ENCODE data around the gene MAK. TPM values are rescaled to one million over a fixed set of nuclear protein-coding genes. Genes with fewer than 3 reads are reported as not detected.

The MAK gene
- total and polyA plus RNA-seq, 2 experiments from 2014 or later: 0.35 to 1.6 TPM

DNA sequence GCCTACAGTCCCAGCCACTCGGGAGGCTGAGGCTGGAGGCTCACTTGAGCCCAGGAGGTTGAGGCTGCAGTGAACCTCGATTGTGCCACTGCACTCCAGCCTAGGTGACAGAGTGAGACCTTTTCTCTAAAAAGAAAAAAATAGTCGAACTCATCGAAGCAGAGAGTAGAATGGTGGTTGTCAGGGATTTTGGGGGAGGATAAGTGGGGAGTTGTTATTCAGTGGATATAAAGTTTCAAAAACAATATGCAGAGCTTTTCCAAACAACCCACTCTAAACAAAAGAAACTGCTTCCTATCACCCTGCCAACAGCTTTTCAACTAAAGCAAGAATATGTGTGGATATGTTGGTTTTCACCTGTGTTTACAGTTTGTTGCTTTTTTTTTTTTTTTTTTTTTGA lies 11.6 kb upstream of the MAK start:
- Mint-ChIP-seq H3K4me1 (no peaks in the 10 kb centered on the region), H3K36me3 (ENCODE audit: low read depth) (peaks cover 7% of the 10 kb centered on the region; the same call in 1 of the 3 replicates), H3K27me3 (ENCODE audit: insufficient read depth, low read depth, poor library complexity) (peaks cover 5% of the 10 kb centered on the region), H3K27ac (no peak overlapping the region), H3K4me3 (no peak overlapping the region), H3K9me3 (peaks cover 16% of the 10 kb centered on the region)
- Histone ChIP-seq H3F3A (replicated peaks; ENCODE audit: low read depth) (no peaks in the 10 kb centered on the region), H3K27me3 (ENCODE audit: insufficient read depth) (no peaks in the 10 kb centered on the region), H3K9me2 (ENCODE audit: insufficient read depth) (no peaks in the 10 kb centered on the region), H3K27ac (ENCODE audit: low read depth) (no peak overlapping the region), H3K4me3 (no peak overlapping the region), H3K4me1 (ENCODE audit: insufficient read depth) (no peaks in the 10 kb centered on the region), H3K4me2 (no peak overlapping the region), H4K20me1 (replicated peaks; ENCODE audit: insufficient read depth) (no peaks in the 10 kb centered on the region), H2AFZ (no peak overlapping the region), H3K79me2 (replicated peaks; ENCODE audit: insufficient read depth) (no peaks in the 10 kb centered on the region), H3K36me3 (ENCODE audit: insufficient read depth) (no peaks in the 10 kb centered on the region; the same call in 1 of the 2 replicates)
- no peak for TF ChIP-seq EZH2 (IDR thresholded peaks at IDR 0.05; ENCODE audit: low read depth, unreplicated experiment)
- TF ChIP-seq POLR2AphosphoS5 (IDR thresholded peaks at IDR 0.05; ENCODE audit: low read depth): no peak
- no peak for TF ChIP-seq ZNF331 (CRISPR knock-in tag; IDR thresholded peaks at IDR 0.05; ENCODE audit: low read depth)
- no peak for TF ChIP-seq ZNF114 (CRISPR knock-in tag; IDR thresholded peaks at IDR 0.05)
- TF ChIP-seq STAT1 (IDR thresholded peaks at IDR 0.05; ENCODE audit: unreplicated experiment): no peak
- no peak for TF ChIP-seq NANOG (IDR thresholded peaks at IDR 0.05; ENCODE audit: borderline replicate concordance)
- TF ChIP-seq, protein P1, sequence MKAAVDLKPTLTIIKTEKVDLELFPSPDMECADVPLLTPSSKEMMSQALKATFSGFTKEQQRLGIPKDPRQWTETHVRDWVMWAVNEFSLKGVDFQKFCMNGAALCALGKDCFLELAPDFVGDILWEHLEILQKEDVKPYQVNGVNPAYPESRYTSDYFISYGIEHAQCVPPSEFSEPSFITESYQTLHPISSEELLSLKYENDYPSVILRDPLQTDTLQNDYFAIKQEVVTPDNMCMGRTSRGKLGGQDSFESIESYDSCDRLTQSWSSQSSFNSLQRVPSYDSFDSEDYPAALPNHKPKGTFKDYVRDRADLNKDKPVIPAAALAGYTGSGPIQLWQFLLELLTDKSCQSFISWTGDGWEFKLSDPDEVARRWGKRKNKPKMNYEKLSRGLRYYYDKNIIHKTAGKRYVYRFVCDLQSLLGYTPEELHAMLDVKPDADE (IDR thresholded peaks at IDR 0.05): no peak
- TF ChIP-seq, protein P2, sequence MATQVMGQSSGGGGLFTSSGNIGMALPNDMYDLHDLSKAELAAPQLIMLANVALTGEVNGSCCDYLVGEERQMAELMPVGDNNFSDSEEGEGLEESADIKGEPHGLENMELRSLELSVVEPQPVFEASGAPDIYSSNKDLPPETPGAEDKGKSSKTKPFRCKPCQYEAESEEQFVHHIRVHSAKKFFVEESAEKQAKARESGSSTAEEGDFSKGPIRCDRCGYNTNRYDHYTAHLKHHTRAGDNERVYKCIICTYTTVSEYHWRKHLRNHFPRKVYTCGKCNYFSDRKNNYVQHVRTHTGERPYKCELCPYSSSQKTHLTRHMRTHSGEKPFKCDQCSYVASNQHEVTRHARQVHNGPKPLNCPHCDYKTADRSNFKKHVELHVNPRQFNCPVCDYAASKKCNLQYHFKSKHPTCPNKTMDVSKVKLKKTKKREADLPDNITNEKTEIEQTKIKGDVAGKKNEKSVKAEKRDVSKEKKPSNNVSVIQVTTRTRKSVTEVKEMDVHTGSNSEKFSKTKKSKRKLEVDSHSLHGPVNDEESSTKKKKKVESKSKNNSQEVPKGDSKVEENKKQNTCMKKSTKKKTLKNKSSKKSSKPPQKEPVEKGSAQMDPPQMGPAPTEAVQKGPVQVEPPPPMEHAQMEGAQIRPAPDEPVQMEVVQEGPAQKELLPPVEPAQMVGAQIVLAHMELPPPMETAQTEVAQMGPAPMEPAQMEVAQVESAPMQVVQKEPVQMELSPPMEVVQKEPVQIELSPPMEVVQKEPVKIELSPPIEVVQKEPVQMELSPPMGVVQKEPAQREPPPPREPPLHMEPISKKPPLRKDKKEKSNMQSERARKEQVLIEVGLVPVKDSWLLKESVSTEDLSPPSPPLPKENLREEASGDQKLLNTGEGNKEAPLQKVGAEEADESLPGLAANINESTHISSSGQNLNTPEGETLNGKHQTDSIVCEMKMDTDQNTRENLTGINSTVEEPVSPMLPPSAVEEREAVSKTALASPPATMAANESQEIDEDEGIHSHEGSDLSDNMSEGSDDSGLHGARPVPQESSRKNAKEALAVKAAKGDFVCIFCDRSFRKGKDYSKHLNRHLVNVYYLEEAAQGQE (IDR thresholded peaks at IDR 0.05; ENCODE audit: unreplicated experiment): no peak
- TF ChIP-seq, protein P3, sequence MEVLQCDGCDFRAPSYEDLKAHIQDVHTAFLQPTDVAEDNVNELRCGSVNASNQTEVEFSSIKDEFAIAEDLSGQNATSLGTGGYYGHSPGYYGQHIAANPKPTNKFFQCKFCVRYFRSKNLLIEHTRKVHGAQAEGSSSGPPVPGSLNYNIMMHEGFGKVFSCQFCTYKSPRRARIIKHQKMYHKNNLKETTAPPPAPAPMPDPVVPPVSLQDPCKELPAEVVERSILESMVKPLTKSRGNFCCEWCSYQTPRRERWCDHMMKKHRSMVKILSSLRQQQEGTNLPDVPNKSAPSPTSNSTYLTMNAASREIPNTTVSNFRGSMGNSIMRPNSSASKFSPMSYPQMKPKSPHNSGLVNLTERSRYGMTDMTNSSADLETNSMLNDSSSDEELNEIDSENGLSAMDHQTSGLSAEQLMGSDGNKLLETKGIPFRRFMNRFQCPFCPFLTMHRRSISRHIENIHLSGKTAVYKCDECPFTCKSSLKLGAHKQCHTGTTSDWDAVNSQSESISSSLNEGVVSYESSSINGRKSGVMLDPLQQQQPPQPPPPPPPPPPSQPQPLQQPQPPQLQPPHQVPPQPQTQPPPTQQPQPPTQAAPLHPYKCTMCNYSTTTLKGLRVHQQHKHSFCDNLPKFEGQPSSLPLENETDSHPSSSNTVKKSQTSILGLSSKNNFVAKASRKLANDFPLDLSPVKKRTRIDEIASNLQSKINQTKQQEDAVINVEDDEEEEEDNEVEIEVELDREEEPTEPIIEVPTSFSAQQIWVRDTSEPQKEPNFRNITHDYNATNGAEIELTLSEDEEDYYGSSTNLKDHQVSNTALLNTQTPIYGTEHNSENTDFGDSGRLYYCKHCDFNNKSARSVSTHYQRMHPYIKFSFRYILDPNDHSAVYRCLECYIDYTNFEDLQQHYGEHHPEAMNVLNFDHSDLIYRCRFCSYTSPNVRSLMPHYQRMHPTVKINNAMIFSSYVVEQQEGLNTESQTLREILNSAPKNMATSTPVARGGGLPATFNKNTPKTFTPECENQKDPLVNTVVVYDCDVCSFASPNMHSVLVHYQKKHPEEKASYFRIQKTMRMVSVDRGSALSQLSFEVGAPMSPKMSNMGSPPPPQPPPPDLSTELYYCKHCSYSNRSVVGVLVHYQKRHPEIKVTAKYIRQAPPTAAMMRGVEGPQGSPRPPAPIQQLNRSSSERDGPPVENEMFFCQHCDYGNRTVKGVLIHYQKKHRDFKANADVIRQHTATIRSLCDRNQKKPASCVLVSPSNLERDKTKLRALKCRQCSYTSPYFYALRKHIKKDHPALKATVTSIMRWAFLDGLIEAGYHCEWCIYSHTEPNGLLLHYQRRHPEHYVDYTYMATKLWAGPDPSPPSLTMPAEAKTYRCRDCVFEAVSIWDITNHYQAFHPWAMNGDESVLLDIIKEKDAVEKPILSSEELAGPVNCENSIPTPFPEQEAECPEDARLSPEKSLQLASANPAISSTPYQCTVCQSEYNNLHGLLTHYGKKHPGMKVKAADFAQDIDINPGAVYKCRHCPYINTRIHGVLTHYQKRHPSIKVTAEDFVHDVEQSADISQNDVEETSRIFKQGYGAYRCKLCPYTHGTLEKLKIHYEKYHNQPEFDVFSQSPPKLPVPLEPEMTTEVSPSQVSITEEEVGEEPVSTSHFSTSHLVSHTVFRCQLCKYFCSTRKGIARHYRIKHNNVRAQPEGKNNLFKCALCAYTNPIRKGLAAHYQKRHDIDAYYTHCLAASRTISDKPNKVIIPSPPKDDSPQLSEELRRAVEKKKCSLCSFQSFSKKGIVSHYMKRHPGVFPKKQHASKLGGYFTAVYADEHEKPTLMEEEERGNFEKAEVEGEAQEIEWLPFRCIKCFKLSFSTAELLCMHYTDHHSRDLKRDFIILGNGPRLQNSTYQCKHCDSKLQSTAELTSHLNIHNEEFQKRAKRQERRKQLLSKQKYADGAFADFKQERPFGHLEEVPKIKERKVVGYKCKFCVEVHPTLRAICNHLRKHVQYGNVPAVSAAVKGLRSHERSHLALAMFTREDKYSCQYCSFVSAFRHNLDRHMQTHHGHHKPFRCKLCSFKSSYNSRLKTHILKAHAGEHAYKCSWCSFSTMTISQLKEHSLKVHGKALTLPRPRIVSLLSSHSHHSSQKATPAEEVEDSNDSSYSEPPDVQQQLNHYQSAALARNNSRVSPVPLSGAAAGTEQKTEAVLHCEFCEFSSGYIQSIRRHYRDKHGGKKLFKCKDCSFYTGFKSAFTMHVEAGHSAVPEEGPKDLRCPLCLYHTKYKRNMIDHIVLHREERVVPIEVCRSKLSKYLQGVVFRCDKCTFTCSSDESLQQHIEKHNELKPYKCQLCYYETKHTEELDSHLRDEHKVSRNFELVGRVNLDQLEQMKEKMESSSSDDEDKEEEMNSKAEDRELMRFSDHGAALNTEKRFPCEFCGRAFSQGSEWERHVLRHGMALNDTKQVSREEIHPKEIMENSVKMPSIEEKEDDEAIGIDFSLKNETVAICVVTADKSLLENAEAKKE (CRISPR knock-in tag; IDR thresholded peaks at IDR 0.05): no peak
- no peak for TF ChIP-seq EZH2phosphoT487 (IDR thresholded peaks at IDR 0.05; ENCODE audit: unreplicated experiment)
- TF ChIP-seq, protein P4, sequence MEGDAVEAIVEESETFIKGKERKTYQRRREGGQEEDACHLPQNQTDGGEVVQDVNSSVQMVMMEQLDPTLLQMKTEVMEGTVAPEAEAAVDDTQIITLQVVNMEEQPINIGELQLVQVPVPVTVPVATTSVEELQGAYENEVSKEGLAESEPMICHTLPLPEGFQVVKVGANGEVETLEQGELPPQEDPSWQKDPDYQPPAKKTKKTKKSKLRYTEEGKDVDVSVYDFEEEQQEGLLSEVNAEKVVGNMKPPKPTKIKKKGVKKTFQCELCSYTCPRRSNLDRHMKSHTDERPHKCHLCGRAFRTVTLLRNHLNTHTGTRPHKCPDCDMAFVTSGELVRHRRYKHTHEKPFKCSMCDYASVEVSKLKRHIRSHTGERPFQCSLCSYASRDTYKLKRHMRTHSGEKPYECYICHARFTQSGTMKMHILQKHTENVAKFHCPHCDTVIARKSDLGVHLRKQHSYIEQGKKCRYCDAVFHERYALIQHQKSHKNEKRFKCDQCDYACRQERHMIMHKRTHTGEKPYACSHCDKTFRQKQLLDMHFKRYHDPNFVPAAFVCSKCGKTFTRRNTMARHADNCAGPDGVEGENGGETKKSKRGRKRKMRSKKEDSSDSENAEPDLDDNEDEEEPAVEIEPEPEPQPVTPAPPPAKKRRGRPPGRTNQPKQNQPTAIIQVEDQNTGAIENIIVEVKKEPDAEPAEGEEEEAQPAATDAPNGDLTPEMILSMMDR (conservative IDR thresholded peaks at IDR 0.05; ENCODE audit: low read depth in 2 of 2): no peak
- DNase-seq (ENCODE audit: low spot score) (no peak), ATAC-seq (no peak)
